AG09309 (cell line): Measurements from ENCODE around the gene P3H4.

Source experiments
- DNase-seq: peaks from one replicate; pipeline ENCODE4 v3.0.0-alpha.2; 2010; ENCODE audit warnings: low read depth
- H3K4me3 ChIP-seq: 2 replicates; pipeline ENCODE4 v1.5.1; 2011; ENCODE audit warnings: mild to moderate bottlenecking, low read depth, low read length, moderate library complexity; ENCODE audit not compliant: control insufficient read depth
- TF ChIP-seq, protein P1 (sequence below): IDR thresholded peaks from 2 replicates; pipeline ENCODE4 v1.5.1; 2011; ENCODE audit warnings: mild to moderate bottlenecking, low read depth, low read length, inconsistent platforms; ENCODE audit not compliant: insufficient read depth, control insufficient read depth; ENCODE audit errors: missing control alignments

P3H4 gene

DNA sequence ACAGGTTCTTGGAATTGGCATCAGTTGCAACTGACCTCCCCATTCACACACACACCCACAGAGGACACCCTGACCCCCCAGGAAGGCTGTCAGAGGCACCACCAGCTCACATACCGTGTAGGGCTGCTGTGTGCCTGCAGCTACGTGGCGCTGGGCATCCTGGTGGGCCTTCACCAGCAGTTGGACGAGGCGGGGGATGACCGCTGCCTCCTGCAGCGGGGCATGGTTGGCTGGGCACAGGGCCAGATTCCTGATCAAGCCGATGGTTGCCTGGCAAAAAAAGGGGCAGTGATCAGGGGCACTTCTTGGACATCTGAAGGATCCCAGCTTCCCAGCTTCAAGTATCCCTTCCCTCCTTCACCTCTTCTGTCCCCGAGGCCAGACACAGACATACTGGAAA, 53.1 kb downstream of the P3H4 start:
- no peak for DNase-seq
- TF ChIP-seq, protein P1, sequence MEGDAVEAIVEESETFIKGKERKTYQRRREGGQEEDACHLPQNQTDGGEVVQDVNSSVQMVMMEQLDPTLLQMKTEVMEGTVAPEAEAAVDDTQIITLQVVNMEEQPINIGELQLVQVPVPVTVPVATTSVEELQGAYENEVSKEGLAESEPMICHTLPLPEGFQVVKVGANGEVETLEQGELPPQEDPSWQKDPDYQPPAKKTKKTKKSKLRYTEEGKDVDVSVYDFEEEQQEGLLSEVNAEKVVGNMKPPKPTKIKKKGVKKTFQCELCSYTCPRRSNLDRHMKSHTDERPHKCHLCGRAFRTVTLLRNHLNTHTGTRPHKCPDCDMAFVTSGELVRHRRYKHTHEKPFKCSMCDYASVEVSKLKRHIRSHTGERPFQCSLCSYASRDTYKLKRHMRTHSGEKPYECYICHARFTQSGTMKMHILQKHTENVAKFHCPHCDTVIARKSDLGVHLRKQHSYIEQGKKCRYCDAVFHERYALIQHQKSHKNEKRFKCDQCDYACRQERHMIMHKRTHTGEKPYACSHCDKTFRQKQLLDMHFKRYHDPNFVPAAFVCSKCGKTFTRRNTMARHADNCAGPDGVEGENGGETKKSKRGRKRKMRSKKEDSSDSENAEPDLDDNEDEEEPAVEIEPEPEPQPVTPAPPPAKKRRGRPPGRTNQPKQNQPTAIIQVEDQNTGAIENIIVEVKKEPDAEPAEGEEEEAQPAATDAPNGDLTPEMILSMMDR = no peak
- no peak overlapping the region for H3K4me3 ChIP-seq

DNA sequence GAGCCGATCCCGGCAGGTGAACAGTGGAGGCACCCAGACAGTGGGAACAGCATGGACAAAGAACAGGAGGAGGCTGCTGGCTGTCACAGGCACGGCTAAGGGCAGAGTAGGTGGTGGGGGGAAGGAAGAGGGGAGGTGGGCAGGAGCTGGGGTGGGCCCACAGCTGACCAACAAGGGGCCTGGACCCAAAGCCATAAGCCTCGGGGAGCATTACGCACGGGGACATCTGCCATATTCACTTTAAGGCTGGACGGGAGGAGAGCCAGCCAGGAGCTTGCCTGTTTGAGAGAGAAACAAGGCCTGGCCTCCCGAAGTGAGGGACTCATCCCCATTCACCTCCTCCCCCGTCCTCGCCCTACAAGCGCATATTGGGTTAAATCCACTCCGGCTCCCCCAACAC, 57.7 kb downstream of the P3H4 start:
- no peak for DNase-seq
- TF ChIP-seq, protein P1 = no peak
- no peak overlapping the region for H3K4me3 ChIP-seq
